ENCODE measurements around the gene DTNA.
"Not testable (repeated sequence)": the region's sequence is repeated elsewhere in the genome, so short reads cannot be mapped to it uniquely, and the experiment has no call there.

DTNA gene

GRCh38 chr18:34915046-34915445 is 204.9 kb downstream of the DTNA start:
- FAIRE-seq = no peak
- TF ChIP-seq POLR2AphosphoS5 (IDR thresholded peaks at IDR 0.05; ENCODE audit: low read depth, low read length) = no peak
- no peak for TF ChIP-seq TAF1 (IDR thresholded peaks at IDR 0.05; ENCODE audit: borderline replicate concordance, low read depth, low read length)
- no peak for TF ChIP-seq POLR2A (IDR thresholded peaks at IDR 0.05; ENCODE audit: low read depth, low read length)
- DNase-seq (ENCODE audit: insufficient read length) = no peak

DNA sequence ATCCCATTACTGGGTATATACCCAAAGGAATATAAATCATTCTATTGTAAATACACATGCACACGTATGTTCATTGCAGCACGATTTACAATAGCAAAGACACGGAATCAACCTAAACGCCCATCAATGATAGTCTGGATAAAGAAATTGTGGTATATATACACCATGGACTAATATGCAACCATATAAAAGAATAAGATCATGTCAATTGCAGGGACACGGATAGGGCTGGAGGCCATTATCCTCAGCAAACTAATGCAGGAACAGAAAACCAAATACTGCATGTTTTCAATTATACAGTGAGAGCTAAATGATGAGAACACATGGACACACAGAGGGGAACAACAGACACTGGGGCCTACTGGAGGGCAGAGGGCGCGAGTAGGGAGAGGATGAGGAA is 206.4 kb downstream of the DTNA start:
- FAIRE-seq; DNase-seq (ENCODE audit: insufficient read length): not testable (repeated sequence)

- TF ChIP-seq POLR2AphosphoS5 (IDR thresholded peaks at IDR 0.05; ENCODE audit: low read depth, low read length) (no peak), TAF1 (IDR thresholded peaks at IDR 0.05; ENCODE audit: borderline replicate concordance, low read depth, low read length) (no peak), POLR2A (IDR thresholded peaks at IDR 0.05; ENCODE audit: low read depth, low read length) (no peak)
- no peak for FAIRE-seq
These were observed 208.8 kb downstream of the DTNA start for GRCh38 chr18:34918856-34919255.

GRCh38 chr18:34921226-34921625 is 211.1 kb downstream of the DTNA start:
- TF ChIP-seq POLR2A (IDR thresholded peaks at IDR 0.05; ENCODE audit: low read depth, low read length) (no peak), POLR2AphosphoS5 (IDR thresholded peaks at IDR 0.05; ENCODE audit: low read depth, low read length) (no peak), TAF1 (IDR thresholded peaks at IDR 0.05; ENCODE audit: borderline replicate concordance, low read depth, low read length) (no peak)
- DNase-seq (ENCODE audit: insufficient read length) (no peak), FAIRE-seq (no peak)

More at GRCh38 chr18:34918856-34919255, 208.8 kb downstream of the DTNA start:
- no peak for DNase-seq (ENCODE audit: insufficient read length)

- TF ChIP-seq POLR2A (IDR thresholded peaks at IDR 0.05; ENCODE audit: low read depth, low read length) (no peak), POLR2AphosphoS5 (IDR thresholded peaks at IDR 0.05; ENCODE audit: low read depth, low read length) (no peak), TAF1 (IDR thresholded peaks at IDR 0.05; ENCODE audit: borderline replicate concordance, low read depth, low read length) (no peak)
- DNase-seq (ENCODE audit: insufficient read length) (no peak), FAIRE-seq (no peak)
These were observed 211.8 kb downstream of the DTNA start for GRCh38 chr18:34921811-34922385.

GRCh38 chr18:34922594-34922993 is 212.5 kb downstream of the DTNA start:
- not testable (repeated sequence) for FAIRE-seq; DNase-seq (ENCODE audit: insufficient read length)

DNA sequence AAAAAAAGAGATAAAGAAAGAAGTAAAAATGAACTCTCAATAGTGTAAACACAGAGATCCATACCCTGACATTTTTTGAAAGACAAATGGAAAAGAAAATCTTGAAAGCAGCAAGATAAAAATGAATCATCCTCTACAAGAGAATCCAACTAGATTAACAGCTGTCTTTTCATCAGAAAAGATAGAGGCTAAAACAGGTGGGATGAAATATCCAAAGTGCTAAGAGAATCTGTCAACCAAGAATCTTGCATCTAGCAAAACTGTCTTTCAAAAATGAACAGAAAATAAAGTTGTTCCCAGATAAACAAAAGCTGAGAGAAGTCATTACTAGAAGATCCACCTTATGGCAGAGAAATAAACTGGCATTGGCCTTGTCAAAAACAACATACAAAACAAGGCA is 213.8 kb downstream of the DTNA start:
- DNase-seq (ENCODE audit: insufficient read length) (no peak), FAIRE-seq (no peak)
- TF ChIP-seq TAF1 (IDR thresholded peaks at IDR 0.05; ENCODE audit: borderline replicate concordance, low read depth, low read length) (no peak), POLR2A (IDR thresholded peaks at IDR 0.05; ENCODE audit: low read depth, low read length) (no peak), POLR2AphosphoS5 (IDR thresholded peaks at IDR 0.05; ENCODE audit: low read depth, low read length) (no peak)

GRCh38 chr18:34926683-34927082 is 216.6 kb downstream of the DTNA start:
- TF ChIP-seq POLR2A (IDR thresholded peaks at IDR 0.05; ENCODE audit: low read depth, low read length) (no peak), POLR2AphosphoS5 (IDR thresholded peaks at IDR 0.05; ENCODE audit: low read depth, low read length) (no peak), TAF1 (IDR thresholded peaks at IDR 0.05; ENCODE audit: borderline replicate concordance, low read depth, low read length) (no peak)
- no peak for FAIRE-seq
- DNase-seq (ENCODE audit: insufficient read length) = no peak

DNA sequence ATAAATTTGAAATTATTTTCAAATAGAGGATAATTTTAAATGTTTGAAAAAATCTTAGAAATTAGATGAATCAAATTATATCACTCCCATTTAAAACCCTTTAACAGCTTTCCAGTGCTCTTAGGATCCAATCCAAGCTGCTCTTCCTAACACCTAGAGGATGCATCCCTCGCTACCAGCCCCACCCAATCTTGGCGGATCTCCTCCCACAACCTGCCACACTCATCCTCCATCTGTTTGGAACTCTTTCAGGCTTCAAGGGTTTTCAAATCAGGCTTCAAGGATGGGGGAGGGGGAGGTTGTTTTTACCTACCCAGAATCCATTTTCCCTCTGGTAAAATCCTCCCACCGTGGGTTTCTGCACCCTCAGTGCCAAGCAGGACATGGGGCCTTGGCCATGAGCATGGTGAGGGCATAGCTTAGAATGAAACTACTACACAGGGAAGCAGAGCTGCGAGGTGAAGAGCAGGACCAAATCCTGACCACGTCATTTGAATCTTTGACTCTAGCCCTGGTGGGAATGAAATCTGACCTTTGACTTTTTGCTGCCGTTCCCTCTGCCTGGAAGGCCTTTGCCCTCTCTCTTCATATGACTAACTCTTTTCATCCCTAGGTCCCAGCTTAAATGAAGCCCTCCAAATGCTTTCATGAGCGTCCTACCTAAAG is 218.1 kb downstream of the DTNA start:
- TF ChIP-seq POLR2AphosphoS5 (IDR thresholded peaks at IDR 0.05; ENCODE audit: low read depth, low read length) (no peak), TAF1 (IDR thresholded peaks at IDR 0.05; ENCODE audit: borderline replicate concordance, low read depth, low read length) (no peak)
- DNase-seq (ENCODE audit: insufficient read length) (no peak), FAIRE-seq (no peak)

GRCh38 chr18:34928754-34929335 is 218.7 kb downstream of the DTNA start:
- no peak for TF ChIP-seq POLR2AphosphoS5 (IDR thresholded peaks at IDR 0.05; ENCODE audit: low read depth, low read length)
- no peak for TF ChIP-seq POLR2A (IDR thresholded peaks at IDR 0.05; ENCODE audit: low read depth, low read length)
- no peak for TF ChIP-seq TAF1 (IDR thresholded peaks at IDR 0.05; ENCODE audit: borderline replicate concordance, low read depth, low read length)
- FAIRE-seq (no peak), DNase-seq (ENCODE audit: insufficient read length) (no peak)

DNA sequence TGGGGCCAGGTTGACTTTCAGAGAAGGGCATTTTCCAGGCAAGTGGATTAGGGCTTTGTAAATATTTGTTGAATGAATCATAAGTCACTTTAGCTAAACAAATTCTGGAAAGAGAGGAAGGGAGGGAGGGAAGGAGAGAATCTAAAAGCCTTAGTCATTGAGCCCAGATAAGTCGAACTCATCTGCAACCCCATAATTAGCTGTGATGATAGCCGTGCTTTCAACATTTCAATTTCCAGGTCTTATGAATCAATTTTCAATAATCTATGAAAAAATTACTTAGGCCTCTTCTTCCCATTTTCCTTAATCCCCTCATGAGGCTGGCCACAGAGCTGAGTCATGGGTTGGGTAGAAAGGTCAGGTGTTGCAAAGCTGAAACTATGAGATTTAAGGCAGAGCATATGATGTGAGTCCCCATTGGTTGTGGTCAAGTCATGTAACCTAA is 219.3 kb downstream of the DTNA start:
- no peak for TF ChIP-seq POLR2A (IDR thresholded peaks at IDR 0.05; ENCODE audit: low read depth, low read length)
- no peak for TF ChIP-seq TAF1 (IDR thresholded peaks at IDR 0.05; ENCODE audit: borderline replicate concordance, low read depth, low read length)
- TF ChIP-seq POLR2AphosphoS5 (IDR thresholded peaks at IDR 0.05; ENCODE audit: low read depth, low read length) = no peak
- FAIRE-seq (no peak), DNase-seq (ENCODE audit: insufficient read length) (no peak)

DNA sequence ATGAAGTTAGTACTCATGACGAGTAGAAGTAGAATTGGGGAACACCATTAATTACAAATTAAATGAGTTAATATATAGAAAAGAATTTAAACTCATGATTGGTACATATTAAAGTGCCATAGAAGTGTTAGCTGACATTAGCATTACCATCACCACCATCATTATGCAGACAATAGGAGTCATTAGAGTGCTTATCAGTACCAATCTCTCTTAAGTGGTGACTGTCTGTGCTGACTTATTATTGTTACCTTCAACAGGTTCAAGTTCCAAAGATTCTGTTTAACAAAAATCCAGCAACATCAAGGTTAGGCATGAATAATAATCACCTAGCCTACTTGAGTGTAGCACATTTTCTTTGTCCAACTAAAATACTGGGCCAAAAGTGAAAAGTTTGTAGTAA is 222.3 kb downstream of the DTNA start:
- DNase-seq (ENCODE audit: insufficient read length) = no peak
- no peak for FAIRE-seq

More for the DNA sequence above, 222.3 kb downstream of the DTNA start:
- TF ChIP-seq POLR2AphosphoS5 (IDR thresholded peaks at IDR 0.05; ENCODE audit: low read depth, low read length) (no peak), POLR2A (IDR thresholded peaks at IDR 0.05; ENCODE audit: low read depth, low read length) (no peak)

All from GM12892 (cell line).